HG02798 (cell line): Measurements from ENCODE around the gene MED15.
"Not testable (repeated sequence)": the region's sequence is repeated elsewhere in the genome, so short reads cannot be mapped to it uniquely, and the experiment has no call there.

ENCODE experiments used
- ATAC-seq: cut with Tn5 transposase; IDR thresholded peaks from one replicate; pipeline ENCODE4 v1.9.1; 2021; ENCODE audit warnings: mild to moderate bottlenecking; ENCODE audit not compliant: unreplicated experiment, poor library complexity

MED15 gene

DNA sequence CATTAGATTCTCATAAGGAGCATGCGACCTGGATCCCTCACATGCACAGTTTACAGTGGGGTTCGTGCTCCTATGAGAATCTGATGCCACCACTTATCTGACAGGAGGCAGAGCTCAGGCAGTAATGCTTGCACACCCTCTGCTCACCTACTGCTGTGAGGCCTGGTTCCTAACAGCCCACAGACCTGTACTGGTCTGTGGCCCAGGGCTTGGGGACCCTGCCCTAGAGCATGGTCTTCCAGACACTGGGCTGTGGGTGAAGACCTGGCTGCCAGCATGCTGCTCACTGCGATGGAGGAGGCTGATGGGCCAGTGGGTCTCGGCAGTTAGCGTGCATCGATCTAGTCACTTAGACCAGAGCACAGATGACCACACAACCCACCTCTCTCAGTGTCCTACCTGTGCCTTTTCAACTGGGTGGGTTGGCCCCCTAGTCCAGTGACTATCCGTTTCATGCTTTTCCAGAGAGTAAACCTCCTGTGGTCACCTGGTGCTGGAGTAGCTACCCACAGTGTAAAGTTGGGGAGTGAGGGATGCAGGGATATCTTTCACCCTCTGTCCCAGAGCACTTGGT, 21.1 kb downstream of the MED15 start:
- no peak for ATAC-seq

DNA sequence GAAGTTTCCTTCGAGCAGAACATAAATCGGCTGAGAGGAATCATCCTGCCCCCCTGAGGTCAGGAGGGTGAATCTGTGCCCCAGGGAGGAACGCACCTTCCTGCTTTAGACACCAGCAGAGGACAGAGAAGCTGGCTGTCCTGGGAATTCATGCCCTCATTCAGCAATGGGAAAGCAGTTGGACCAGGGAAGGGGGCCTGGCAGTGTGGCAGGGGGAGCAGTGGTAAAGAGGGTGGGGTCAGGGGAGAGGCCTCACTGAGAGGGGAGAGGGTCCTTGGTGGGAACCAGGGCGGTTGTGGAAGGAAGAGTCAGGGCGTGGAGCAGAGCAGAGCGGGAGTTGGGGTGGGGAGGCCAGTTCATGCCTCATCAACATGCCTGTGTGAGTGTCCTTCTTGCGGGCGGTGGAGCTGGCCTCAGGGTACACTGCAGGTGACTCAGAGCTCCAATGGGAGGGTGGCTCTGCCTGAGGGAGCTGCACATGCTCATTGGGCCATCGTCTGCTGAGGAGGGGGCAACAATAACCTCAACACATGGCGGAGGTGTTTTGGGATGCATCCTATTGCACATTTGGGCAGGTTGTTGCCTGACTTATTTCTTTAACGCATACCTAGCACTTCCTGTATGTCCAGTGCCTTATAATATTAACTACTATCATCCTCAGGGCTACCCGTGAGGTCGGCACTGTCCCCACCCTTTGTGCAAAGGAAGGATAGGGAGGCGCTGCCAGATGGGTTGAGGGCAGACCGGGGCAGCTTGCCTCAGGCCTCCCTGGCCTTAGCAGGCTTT, 23.2 kb downstream of the MED15 start:
- ATAC-seq: no peak

DNA sequence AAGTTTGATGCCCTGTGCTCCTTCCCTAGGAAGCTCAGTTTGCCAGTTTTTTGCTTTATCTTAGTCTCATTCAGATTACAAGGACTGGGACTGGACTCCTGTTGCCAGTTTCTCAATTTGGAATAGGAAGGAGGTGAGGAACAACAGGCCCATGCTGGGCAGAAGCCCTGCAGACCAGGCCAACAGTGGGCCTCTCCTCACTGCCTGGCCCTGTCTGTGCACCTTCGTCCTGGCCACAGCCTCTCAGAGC, 23.7 kb downstream of the MED15 start:
- ATAC-seq: no peak

DNA sequence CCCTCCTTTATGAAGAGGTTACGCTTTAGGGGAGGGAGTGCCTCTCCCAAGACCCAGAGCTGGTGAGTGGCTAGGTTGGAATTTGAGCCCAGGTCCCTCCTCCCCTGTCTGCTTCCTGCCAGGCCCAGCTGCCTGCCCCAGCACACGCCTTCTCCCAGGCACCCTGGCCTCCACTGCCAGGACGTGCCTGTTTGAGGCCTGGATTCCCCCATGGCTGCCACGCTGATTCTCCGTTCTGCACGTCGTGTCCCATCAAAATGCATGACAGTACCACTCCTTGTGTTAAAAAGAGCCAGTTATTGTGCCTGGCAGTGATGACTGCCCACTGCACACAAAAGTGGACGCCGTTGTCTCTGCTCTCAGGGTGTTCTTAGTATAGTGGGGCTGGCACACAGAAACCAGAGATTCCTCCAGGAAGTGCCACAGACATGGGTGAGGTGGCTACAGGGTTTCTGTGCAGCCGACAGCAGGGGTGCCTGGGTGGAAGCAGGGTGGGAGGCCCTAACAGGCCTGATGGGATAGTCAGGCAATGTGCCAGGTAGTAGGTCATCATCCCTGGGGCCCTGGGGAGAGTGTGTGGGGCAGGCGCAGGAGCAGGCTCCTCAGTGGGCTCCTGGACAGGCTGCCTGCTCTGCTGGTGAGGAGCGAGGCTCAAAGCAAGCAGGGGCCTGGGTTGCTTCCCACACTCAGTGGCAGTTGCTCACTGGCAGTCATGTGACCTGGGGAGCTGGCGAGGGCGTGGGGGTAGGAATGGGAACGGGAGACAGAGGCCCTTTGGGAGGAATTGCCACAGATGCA, 24.2 kb downstream of the MED15 start:
- ATAC-seq: no peak

DNA sequence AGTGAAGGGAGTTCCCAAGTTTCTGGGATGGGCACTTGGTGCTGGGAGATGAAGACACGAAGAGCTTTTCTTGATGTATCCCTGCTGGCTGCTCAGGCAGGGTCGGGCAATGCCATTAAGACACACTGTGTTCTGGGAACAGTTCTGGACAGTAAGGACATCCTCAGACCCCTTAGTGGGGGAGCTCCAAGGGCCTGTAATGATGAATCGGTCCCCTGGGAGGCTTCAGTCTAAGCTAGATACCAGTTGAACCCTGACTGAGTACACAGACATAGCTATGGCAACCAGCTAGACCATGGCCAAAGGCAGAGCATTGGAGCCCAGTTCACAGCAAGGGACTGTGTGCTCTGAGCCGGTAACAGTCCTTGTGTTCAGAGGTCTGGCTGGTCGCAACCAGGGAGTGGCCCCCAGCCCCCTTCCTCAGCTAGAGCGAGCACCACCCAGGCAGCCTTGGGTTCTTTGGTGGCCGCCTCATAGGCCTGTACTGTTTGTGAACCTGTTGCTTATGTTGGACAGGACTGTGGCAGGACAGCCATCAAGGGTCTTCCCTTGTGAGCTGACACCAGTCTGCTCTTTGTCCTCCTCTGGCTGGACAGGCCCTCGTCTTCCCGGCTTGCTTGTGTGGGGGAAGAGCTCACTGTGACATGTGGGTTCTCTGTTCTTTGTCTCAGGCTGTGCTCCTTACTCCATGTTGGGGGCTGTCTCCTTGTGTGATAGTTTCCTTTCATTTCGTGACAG, 25.0 kb downstream of the MED15 start:
- ATAC-seq: no peak

DNA sequence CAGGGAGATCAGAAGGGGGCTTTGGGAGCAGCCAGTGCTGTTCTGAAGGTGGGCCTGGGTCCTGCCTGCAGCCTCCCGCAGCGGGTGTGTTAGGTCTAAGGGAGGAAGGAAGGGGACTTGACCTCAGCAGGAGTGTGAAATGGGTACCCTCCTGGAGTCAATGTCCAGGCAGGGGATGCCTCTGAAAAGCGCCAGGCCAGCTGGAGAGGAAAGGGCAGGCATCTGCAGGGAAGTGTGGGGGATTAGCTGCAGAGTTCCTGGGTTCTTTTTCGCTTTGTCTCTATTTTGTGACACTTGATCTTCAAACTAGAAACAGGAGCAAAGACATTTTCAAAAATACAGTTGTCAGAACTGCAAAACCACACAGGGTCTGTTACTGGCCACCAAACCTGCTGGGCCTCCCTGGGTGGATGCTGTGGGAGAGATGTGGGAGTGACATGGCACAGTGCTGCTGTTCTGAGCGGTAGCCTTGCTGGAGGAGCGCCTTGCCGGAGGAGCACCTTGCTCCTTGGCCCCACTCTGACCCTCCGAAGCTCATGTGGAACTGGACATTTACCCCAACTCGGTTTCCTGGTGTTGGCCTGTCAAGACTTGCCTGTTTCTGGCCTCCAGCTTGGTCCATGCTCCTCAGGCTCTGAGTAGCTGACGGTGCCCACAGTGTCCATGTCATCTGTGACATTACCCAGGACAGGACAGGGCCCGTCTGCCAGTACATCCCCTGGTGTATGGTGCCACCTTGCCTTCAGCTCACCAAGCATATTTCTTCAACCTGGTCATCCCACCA, 25.9 kb downstream of the MED15 start:
- ATAC-seq: no peak

DNA sequence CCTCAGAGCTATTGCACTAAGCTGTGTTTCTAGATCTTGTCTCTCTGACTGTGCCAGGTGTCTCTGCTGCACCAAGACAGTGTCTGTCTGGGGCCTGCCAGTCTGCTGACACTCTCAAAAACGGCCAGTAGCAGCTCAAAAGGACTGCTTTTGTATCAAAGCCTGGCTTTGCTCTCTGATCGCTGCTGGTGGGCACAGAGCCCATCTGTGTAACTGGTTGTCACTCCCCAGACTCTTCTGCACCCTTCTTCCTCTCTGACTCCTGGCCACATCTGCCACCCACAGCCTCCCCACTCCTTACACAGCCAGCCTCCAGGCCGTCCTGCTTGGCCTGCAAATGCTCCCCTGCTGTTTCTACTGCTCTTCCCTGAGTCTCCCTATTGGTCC, 26.5 kb downstream of the MED15 start:
- ATAC-seq: no peak

DNA sequence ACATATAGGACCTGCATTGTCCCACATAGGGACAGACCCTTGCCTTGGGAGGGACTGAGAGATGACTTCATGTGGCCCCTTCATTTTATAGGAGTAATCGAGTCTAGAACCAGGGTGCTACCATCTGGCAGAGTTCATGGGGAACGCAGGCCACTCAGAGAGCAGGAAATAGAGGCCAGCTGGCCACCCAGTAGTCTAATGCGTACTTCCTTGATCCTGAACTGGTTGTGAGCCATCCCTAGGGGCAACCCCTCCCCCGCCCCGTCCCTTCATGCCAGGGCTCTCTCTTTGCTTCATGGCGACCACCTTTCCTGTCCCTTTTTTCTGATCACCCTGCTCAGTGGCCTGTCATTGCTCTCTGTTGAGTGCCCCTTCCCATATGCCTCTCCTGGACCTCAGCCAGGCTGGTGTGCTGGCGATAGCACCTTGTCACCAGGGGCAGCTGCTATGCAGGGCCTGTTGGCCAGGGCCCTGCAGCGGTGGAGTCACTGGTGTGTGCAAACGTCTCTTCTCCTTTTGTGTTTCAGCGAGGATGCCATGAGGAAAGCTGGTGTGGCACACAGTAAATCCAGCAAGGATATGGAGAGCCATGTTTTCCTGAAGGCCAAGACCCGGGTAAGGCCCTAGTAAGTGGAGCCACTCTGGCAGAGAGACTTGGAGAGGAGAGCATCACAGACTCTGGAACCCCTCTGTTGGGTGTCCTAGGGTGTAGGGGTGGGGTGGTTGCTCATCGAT, 29.3 kb downstream of the MED15 start:
- ATAC-seq: no peak

DNA sequence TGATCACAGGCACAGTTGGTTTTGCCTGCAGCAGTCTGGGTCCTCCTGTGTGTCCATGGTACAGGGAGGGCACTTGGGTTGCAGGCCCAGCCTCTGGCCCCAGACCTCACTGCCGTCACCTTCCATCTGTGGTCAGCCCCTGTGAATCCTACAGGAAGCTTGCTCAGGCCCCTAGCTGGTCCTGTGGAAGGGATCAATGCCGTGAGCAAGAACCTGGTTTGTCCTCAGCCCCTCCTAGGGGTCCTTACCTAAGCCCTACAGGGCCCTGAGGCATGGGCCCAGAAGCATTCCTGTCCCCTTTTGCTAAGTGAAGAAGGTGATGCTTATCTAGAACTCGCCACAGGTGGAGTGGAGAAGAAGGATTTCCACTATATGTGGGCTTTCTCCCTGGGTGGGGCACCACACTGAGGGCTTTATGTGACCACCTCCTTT, 29.9 kb downstream of the MED15 start:
- no peak for ATAC-seq

DNA sequence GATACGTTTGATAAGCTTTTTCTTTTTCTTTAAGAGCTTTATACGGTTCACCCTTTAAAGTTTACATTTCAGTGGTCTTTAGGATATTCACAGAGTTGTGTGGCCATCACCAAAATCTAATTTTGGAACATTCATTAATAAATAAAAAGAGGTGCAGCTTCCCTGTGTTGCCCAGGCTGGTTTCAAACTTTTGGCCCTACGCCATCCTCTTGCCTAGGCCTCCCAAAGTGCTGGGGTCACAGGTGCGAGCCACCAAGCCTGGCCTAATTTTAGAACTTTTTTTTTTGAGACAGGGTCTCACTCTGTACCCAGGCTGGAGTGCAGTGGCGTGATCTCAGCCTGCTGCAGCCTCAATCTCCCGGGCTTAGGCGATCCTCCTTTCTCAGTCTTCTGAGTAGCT, 30.6 kb downstream of the MED15 start:
- ATAC-seq: no peak

DNA sequence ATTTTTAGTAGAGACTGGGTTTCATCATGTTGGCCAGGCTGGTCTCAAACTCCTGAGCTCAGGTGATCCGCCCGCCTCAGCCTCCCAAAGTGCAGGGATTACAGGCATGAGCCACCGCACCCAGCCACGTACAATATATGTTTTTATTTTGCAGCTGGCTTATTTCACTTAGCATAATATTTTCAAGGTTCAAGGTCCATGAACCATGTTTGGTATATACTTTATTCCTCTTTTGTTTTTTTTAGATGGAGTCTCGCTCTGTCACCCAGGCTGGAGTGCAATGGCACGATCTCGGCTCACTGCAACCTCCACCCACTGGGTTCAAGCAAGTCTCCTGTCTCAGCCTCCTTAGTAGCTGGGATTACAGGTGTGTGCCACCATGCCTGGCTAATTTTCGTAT, 31.5 kb downstream of the MED15 start:
- not testable (repeated sequence) for ATAC-seq

DNA sequence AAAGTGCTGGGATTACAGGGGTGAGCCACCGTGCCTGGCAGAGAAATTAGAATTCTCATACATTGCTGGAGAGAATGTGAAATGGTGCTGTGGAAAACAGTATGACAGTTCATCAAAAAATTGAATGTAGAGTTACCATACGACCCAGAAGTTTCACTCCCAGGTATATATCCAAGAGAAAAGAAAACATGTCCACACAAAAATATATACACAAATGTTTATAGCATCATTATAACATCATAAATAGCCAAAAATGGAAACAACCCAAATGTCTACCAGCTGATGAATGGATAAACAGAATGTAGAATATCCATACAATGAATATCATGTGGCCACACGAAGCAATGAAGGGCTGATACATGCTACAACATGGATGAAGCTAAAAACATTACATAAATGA, 34.6 kb downstream of the MED15 start:
- ATAC-seq: no peak

DNA sequence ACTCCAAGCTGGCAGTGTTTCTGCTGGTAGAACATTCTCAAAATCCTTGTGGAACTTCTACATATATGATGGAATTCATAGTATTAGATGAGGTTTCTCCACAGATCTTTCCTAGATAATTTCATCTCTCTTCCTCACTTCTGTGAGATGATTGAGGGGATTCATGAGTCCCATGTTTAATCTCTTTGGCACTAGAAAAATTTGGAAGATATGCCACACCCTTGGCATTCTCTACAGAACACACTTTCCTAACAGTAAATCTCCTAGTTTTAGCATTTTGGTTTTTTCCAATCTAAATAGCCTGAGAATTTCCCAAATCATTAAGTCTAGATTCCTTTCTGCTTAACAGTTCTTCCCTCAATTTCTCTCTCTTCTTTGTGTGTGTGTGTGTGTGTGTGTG, 35.3 kb downstream of the MED15 start:
- ATAC-seq: no peak

DNA sequence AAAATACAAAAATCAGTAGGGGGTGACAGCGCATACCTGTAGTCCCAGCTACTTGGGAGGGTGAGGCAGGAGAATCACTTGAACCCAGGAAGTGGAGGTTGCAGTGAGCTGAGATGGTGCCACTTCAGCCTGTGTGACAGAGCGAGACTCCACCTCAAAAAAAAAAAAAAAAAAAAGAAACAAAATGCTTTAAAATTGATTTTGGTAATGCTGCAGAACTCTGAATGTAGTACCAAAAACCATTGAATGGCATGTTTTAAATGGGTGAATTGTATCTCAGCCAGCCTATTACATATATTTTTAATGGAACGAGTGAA, 37.9 kb downstream of the MED15 start:
- ATAC-seq: not testable (repeated sequence)

DNA sequence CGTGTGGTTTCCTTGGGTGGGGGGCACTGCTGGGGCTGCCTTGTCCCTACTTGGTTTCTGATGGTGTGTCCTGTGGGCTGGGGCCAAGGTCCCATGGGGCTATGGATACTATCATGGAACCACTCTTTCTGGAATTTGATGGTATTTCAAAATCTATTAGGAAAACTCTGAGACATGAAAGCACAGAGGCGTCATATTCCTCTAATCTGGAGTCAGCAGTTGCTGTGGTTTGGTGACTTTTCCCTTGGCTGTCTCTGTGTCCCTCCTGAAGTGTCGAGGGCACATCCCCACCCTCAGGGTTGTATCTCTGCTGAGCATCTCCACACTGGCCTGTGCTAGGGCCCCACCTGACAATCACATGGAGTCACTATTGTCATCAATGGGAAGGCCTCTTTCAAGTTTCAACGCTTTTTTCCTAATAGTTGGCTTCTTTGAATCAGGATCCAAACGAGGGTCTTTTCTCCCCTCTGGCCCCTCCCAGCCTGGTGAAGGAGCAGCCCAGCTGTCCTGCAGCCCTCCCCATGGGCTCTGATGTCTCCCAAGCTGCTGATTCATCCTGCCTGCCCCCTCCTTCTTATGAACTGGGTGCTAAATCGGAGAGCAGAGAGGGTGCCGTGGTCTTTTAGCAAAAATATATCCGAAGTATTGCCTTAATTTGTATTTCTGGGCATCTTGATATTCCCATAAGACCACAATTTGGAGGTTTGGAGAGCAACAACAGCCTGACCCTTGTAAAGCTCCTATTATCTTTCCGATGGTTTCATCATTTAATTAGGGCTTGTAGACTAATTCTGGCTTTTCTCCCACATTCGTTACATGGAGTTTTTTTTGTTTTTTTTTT, 38.5 kb downstream of the MED15 start:
- no peak for ATAC-seq

DNA sequence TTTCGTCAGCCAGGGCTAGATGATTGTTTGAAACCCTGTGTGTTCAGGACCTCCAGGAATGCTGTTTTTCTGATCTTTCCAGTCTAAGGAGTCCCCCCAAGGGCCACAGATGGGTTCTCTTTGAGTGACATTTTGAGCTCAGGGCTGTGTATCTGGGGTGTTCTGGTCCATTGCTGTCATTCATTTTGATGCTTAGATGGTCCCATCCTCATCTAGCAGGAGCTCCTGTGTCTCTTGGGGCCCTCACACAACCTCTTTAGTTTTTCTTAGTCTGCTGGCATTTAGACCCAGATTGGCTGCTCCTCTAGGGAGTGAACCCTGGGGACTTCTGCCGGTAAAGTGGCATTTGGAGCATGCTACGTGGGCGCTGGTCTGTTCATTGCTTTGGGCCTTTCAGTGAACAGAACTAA, 39.1 kb downstream of the MED15 start:
- ATAC-seq: no peak

DNA sequence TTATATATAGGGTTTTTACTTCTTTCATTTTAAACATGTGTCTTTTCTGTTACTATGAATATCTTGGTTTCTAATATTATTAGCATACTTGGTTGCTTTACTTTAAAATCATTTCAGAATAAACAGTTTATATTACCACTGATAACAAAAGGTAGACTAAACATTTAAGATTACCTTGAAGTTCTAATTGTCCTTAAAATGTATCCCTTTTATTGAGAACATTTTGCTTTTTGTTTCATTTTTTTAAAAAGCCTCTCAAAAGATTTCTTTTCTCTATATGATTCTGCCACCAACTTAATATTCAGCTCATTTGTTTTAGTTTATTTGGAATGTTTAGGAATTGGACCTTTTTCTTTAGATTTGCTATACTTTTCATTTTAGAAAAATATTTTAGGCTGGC, 39.6 kb downstream of the MED15 start:
- ATAC-seq: no peak

DNA sequence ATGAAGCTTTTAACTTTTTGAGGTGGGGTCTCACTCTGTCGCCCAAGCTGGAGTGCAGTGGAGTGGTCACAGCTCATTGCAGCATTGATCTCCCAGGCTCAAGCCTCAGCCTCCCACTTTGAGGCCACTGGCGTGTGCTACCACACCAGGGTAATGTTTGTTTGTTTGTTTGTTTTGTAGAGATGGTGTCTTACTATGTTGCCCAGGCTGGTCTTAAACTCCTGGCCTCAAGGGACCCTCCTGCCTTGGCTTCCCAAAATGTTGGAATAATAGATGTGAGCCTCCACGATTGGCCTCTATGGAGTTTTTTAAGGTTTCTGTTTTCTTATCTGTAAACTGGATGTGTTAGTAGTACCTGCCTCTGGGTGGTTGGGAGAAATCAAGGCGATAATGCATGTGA, 41.4 kb downstream of the MED15 start:
- no peak for ATAC-seq
